ENCODE results near the gene AHRR.

AHRR gene

GRCh38 chr5:321726-322251 lies 275 bp downstream of the AHRR start:
- DNase-seq, result no peak

GRCh38 chr5:322281-322941 lies 897 bp downstream of the AHRR start:
- no peak for DNase-seq

- no peak for DNase-seq
Observed at GRCh38 chr5:322942-323879, 1.7 kb downstream of the AHRR start.

- DNase-seq, result no peak
Observed at GRCh38 chr5:324736-325612, 3.5 kb downstream of the AHRR start.

GRCh38 chr5:326109-326508 lies 4.6 kb downstream of the AHRR start:
- DNase-seq, result no peak

- DNase-seq, result no peak
Observed at GRCh38 chr5:329121-329735, 7.7 kb downstream of the AHRR start.

GRCh38 chr5:329768-330167 lies 8.3 kb downstream of the AHRR start:
- no peak for DNase-seq

GRCh38 chr5:332843-333242 lies 11.3 kb downstream of the AHRR start:
- no peak for DNase-seq

GRCh38 chr5:333945-334344 lies 12.4 kb downstream of the AHRR start:
- no peak for DNase-seq

- DNase-seq, result no peak
Observed at GRCh38 chr5:334903-335739, 13.6 kb downstream of the AHRR start.

- DNase-seq, result no peak
Observed at GRCh38 chr5:335740-336038, 14.2 kb downstream of the AHRR start.

- DNase-seq, result no peak
Observed at GRCh38 chr5:337563-338130, 16.1 kb downstream of the AHRR start.

GRCh38 chr5:342501-343460 lies 21.3 kb downstream of the AHRR start:
- no peak for DNase-seq

GRCh38 chr5:343461-344401 lies 22.2 kb downstream of the AHRR start:
- DNase-seq, result no peak

- DNase-seq, result no peak
Observed at GRCh38 chr5:344668-345067, 23.2 kb downstream of the AHRR start.

GRCh38 chr5:345404-346195 lies 24.1 kb downstream of the AHRR start:
- no peak for DNase-seq

- no peak for DNase-seq
Observed at GRCh38 chr5:346229-346935, 24.9 kb downstream of the AHRR start.
